ENCODE data around the gene MEN1. TPM values are rescaled to one million over a fixed set of nuclear protein-coding genes. Genes with fewer than 3 reads are reported as not detected.

Gene MEN1
- total RNA-seq, 2 donors from 2014 or later = 44.5 to 48.7 TPM

DNA sequence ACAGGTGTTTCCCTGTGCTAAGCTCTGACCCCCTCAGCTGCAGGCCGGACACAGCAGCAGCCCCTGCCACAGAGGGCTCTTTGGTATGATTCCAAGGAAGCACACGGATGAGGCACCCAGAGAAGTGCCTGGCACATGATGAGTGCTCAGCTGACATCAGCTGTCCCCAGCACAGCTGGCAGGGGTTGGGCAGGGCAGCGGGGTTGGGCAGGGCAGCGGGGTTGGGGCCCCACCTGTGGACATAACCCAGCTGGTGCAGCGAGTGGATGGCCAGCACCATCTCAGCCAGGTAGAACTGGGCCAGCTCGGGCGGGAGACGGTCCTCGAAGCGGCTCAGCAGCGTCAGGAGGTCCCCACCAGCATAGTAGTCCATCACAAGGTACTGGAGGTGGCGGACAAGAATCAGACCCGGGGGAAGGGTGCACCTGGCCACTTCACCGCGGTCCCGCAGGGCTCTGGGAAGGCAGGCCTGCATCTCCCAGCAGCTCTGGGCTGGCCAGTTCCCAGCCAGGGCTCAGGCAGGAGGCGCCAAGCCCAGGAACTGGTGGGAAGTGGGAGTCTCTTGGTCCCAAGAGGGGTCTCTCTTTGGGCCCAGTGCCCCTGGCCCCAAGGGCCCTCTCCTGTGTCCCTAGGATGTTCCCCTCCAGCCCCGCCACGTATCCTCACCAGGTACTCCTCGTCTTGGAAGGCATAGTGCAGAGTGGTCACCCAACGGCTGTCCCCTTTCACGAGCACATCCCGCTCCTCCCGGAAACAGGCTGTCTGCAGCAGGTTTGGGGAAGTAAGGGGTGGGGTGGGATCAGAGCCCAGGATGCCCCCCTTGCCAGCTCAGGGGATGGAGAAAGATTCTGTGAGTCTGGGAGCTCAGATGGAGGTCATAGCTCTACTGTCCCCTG is 29.8 kb upstream of the MEN1 start:
- no peak for DNase-seq
- peaks cover 5% of the 10 kb centered on the region for H3K4me1 ChIP-seq (ENCODE audit: control insufficient read depth, insufficient read depth, low read length)
- peaks cover 4% of the 10 kb centered on the region for H3K36me3 Mint-ChIP-seq (ENCODE audit: low read depth)
- no peaks in the 10 kb centered on the region for H3K36me3 ChIP-seq (ENCODE audit: control insufficient read depth, insufficient read depth, low read length)
- 94 to 95% methylated on average over 17 to 24 of the region's 24 CpGs for WGBS, 2 experiments (ENCODE audit: insufficient coverage in 1 of 2, insufficient read length in 1 of 2)
- no peaks in the 10 kb centered on the region for H3K27me3 Mint-ChIP-seq (ENCODE audit: insufficient read depth)
- no peak overlapping the region for H3K4me3 ChIP-seq (ENCODE audit: low read length)
- peaks cover 18% of the 10 kb centered on the region for H3K4me1 Mint-ChIP-seq
- no peaks in the 10 kb centered on the region for H3K9me3 ChIP-seq (ENCODE audit: control insufficient read depth, low read length)
- H3K9me3 Mint-ChIP-seq = no peaks in the 10 kb centered on the region
- TF ChIP-seq, protein P1, sequence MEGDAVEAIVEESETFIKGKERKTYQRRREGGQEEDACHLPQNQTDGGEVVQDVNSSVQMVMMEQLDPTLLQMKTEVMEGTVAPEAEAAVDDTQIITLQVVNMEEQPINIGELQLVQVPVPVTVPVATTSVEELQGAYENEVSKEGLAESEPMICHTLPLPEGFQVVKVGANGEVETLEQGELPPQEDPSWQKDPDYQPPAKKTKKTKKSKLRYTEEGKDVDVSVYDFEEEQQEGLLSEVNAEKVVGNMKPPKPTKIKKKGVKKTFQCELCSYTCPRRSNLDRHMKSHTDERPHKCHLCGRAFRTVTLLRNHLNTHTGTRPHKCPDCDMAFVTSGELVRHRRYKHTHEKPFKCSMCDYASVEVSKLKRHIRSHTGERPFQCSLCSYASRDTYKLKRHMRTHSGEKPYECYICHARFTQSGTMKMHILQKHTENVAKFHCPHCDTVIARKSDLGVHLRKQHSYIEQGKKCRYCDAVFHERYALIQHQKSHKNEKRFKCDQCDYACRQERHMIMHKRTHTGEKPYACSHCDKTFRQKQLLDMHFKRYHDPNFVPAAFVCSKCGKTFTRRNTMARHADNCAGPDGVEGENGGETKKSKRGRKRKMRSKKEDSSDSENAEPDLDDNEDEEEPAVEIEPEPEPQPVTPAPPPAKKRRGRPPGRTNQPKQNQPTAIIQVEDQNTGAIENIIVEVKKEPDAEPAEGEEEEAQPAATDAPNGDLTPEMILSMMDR (conservative IDR thresholded peaks at IDR 0.05) = no peak
- no peak overlapping the region for H3K4me3 Mint-ChIP-seq
- no peak overlapping the region for H3K27ac Mint-ChIP-seq
- H3K9ac ChIP-seq (ENCODE audit: extremely low read depth, low read length, poor library complexity, severe bottlenecking) = no peak overlapping the region
- no peaks in the 10 kb centered on the region for H3K27me3 ChIP-seq (ENCODE audit: control insufficient read depth, insufficient read depth, low read length, poor library complexity, severe bottlenecking)
- no peak overlapping the region for H3K27ac ChIP-seq (ENCODE audit: low read depth, low read length)

DNA sequence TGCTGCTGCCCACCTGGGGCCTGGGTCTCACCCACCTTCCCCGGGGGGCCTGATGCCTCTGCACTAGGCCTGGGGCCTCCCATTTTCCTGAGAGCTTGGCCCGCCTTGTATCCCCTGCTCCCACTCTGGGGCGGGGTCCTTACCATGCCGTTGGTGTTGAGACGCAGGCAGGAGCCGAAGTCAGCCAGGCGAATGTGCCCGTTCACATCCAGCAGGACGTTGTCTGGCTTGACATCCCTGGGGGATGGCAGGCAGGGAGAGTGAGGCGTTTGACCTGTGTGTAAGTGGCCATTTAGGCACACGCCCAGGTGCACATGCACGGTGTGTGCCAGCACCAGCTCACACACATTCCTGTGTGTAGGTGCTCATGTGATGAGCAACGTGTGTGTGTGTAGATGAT is 29.0 kb upstream of the MEN1 start:
- no peak for DNase-seq
- H3K4me3 Mint-ChIP-seq = no peak overlapping the region
- no peak overlapping the region for H3K27ac Mint-ChIP-seq
- no peaks in the 10 kb centered on the region for H3K27me3 Mint-ChIP-seq (ENCODE audit: insufficient read depth)
- peaks cover 18% of the 10 kb centered on the region for H3K4me1 Mint-ChIP-seq
- Histone ChIP-seq H3K4me1 (ENCODE audit: control insufficient read depth, insufficient read depth, low read length) (peaks cover 5% of the 10 kb centered on the region), H3K9me3 (ENCODE audit: control insufficient read depth, low read length) (no peaks in the 10 kb centered on the region), H3K27ac (ENCODE audit: low read depth, low read length) (no peak overlapping the region), H3K9ac (ENCODE audit: extremely low read depth, low read length, poor library complexity, severe bottlenecking) (no peak overlapping the region), H3K4me3 (ENCODE audit: low read length) (no peak overlapping the region), H3K27me3 (ENCODE audit: control insufficient read depth, insufficient read depth, low read length, poor library complexity, severe bottlenecking) (no peaks in the 10 kb centered on the region), H3K36me3 (ENCODE audit: control insufficient read depth, insufficient read depth, low read length) (no peaks in the 10 kb centered on the region)
- H3K9me3 Mint-ChIP-seq = no peaks in the 10 kb centered on the region
- peaks cover 4% of the 10 kb centered on the region for H3K36me3 Mint-ChIP-seq (ENCODE audit: low read depth)
- 93 to 94% methylated on average over 5 to 13 of the region's 13 CpGs for WGBS, 2 experiments (ENCODE audit: insufficient coverage in 1 of 2, insufficient read length in 1 of 2)
- TF ChIP-seq, protein P1 (conservative IDR thresholded peaks at IDR 0.05) = no peak

GRCh38 chr11:64838600-64839334 is 28.4 kb upstream of the MEN1 start:
- no peak overlapping the region for H3K27ac ChIP-seq (ENCODE audit: low read depth, low read length)
- TF ChIP-seq, protein P1 (conservative IDR thresholded peaks at IDR 0.05) = no peak
- Mint-ChIP-seq H3K27ac (no peak overlapping the region), H3K27me3 (ENCODE audit: insufficient read depth) (no peaks in the 10 kb centered on the region), H3K9me3 (no peaks in the 10 kb centered on the region), H3K4me3 (no peak overlapping the region), H3K36me3 (ENCODE audit: low read depth) (peaks cover 4% of the 10 kb centered on the region), H3K4me1 (peaks cover 15% of the 10 kb centered on the region)
- no peak overlapping the region for H3K4me3 ChIP-seq (ENCODE audit: low read length)
- no peak overlapping the region for H3K9ac ChIP-seq (ENCODE audit: extremely low read depth, low read length, poor library complexity, severe bottlenecking)
- H3K36me3 ChIP-seq (ENCODE audit: control insufficient read depth, insufficient read depth, low read length) = no peaks in the 10 kb centered on the region
- 91 to 97% methylated on average over 15 to 28 of the region's 28 CpGs for WGBS, 2 experiments (ENCODE audit: insufficient coverage in 1 of 2, insufficient read length in 1 of 2)
- H3K27me3 ChIP-seq (ENCODE audit: control insufficient read depth, insufficient read depth, low read length, poor library complexity, severe bottlenecking) = no peaks in the 10 kb centered on the region
- H3K4me1 ChIP-seq (ENCODE audit: control insufficient read depth, insufficient read depth, low read length) = peaks cover 5% of the 10 kb centered on the region
- DNase-seq = no peak
- H3K9me3 ChIP-seq (ENCODE audit: control insufficient read depth, low read length) = no peaks in the 10 kb centered on the region

All from endodermal cell (in vitro differentiated cells).